Suprapubic skin (tissue), 4 donors: ENCODE measurements around the gene LARP6. TPM values are rescaled to one million over a fixed set of nuclear protein-coding genes. Genes with fewer than 3 reads are reported as not detected.

Experiments
- DNase-seq, 2 donors: peaks; one replicate each; pipeline ENCODE4 v3.0.0-alpha.2; 2019; ENCODE audit warnings: low spot score in 2 of 2
- H3K27ac ChIP-seq: fragments of 200-600 bp; sonication (generic); one replicate; pipeline ENCODE4 v1.5.1; 2019
- H3K27me3 ChIP-seq: fragments of 200-600 bp; sonication (generic); one replicate; pipeline ENCODE4 v1.5.1; 2019
- H3K36me3 ChIP-seq: fragments of 200-600 bp; sonication (generic); one replicate; pipeline ENCODE4 v1.5.1; 2019
- H3K4me1 ChIP-seq: fragments of 200-600 bp; sonication (generic); one replicate; pipeline ENCODE4 v1.5.1; 2019
- H3K4me3 ChIP-seq: fragments of 200-600 bp; sonication (generic); one replicate; pipeline ENCODE4 v1.5.1; 2019; ENCODE audit warnings: mild to moderate bottlenecking
- H3K9me3 ChIP-seq: fragments of 200-600 bp; sonication (generic); one replicate; pipeline ENCODE4 v1.5.1; 2019
- CTCF ChIP-seq, 2 donors: fragments of 200-600 bp in 1 of 2; fragments of 450-650 bp in 1 of 2; sonication (generic) in 1 of 2; IDR thresholded peaks; one replicate each; pipeline ENCODE4 v1.5.1; 2016 to 2019; ENCODE audit warnings: antibody characterized with exemption in 2 of 2, mild to moderate bottlenecking in 1 of 2, moderate library complexity in 1 of 2
- EP300 ChIP-seq: sonication (generic); formaldehyde crosslinking; IDR thresholded peaks from one replicate; pipeline ENCODE4 v1.6.1; 2017; ENCODE audit warnings: antibody characterized with exemption
- POLR2A ChIP-seq, 2 donors: fragments of 450-650 bp; IDR thresholded peaks; one replicate each; pipeline ENCODE4 v1.6.1; 2017; ENCODE audit warnings: antibody characterized with exemption in 2 of 2, mild to moderate bottlenecking in 2 of 2, moderate library complexity in 2 of 2
- POLR2AphosphoS5 ChIP-seq, 3 donors: sonication (generic); formaldehyde crosslinking; IDR thresholded peaks; one replicate each; pipeline ENCODE4 v1.6.1; 2017; ENCODE audit warnings: antibody characterized with exemption in 3 of 3
- WGBS: methylation state at CpG from one replicate; pipeline ENCODE4 v1.1.5; 2018; 5-methylcytosine and 5-hydroxymethylcytosine counted together
- total RNA-seq, 4 donors: library from RNA; depleted of rRNA; stranded (reverse); fragments of >200 nt; gene quantifications; one replicate each; pipeline ENCODE4 v1.1.0, GENCODE V29; 2016

The LARP6 gene
- total RNA-seq, 4 donors from 2014 or later: 2.4 to 15.0 (median 9.8) TPM

- H3K27ac ChIP-seq: no peak overlapping the region
- TF ChIP-seq EP300 (no peak), CTCF (IDR thresholded peaks at IDR 0.05) (no peak)
- no peak for DNase-seq
- no peak overlapping the region for H3K4me3 ChIP-seq
- H3K9me3 ChIP-seq: no peaks in the 10 kb centered on the region
- no peaks in the 10 kb centered on the region for H3K27me3 ChIP-seq
- peaks cover 19% of the 10 kb centered on the region for H3K4me1 ChIP-seq
- H3K36me3 ChIP-seq: peaks cover 15% of the 10 kb centered on the region
- 88% methylated on average over 6 of the region's 6 CpGs for WGBS
Measured at GRCh38 chr15:70831094-70831911, 22.7 kb downstream of the LARP6 start.

- TF ChIP-seq POLR2AphosphoS5 (IDR thresholded peaks at IDR 0.05): no peak
- TF ChIP-seq CTCF (IDR thresholded peaks at IDR 0.05): no peak
- TF ChIP-seq EP300: no peak
- no peak for TF ChIP-seq POLR2A (IDR thresholded peaks at IDR 0.05)
- WGBS: 64% methylated on average over 2 of the region's 2 CpGs
- Histone ChIP-seq H3K4me3 (no peak overlapping the region), H3K27ac (no peak overlapping the region), H3K27me3 (no peaks in the 10 kb centered on the region), H3K36me3 (peaks cover 15% of the 10 kb centered on the region), H3K9me3 (no peaks in the 10 kb centered on the region), H3K4me1 (peaks cover 24% of the 10 kb centered on the region)
- DNase-seq: no peak
Measured at GRCh38 chr15:70830615-70831014, 23.3 kb downstream of the LARP6 start.

- no peak for TF ChIP-seq EP300
- no peak for TF ChIP-seq POLR2A (IDR thresholded peaks at IDR 0.05)
- TF ChIP-seq POLR2AphosphoS5 (IDR thresholded peaks at IDR 0.05): no peak
- H3K9me3 ChIP-seq: no peaks in the 10 kb centered on the region
- H3K36me3 ChIP-seq: peaks cover 15% of the 10 kb centered on the region
- H3K27me3 ChIP-seq: no peaks in the 10 kb centered on the region
- 85% methylated on average over 9 of the region's 9 CpGs for WGBS
- peaks cover 26% of the 10 kb centered on the region for H3K4me1 ChIP-seq
- no peak for DNase-seq
- H3K4me3 ChIP-seq: no peak overlapping the region
- H3K27ac ChIP-seq: no peak overlapping the region
Measured at GRCh38 chr15:70829371-70830166, 24.4 kb downstream of the LARP6 start.

- H3K4me1 ChIP-seq: peaks cover 18% of the 10 kb centered on the region
- H3K27ac ChIP-seq: no peak overlapping the region
- no peak overlapping the region for H3K4me3 ChIP-seq
- 73% methylated on average over 6 of the region's 6 CpGs for WGBS
- peaks cover 10% of the 10 kb centered on the region for H3K36me3 ChIP-seq
- DNase-seq: no peak
- no peaks in the 10 kb centered on the region for H3K27me3 ChIP-seq
- no peak for TF ChIP-seq CTCF (IDR thresholded peaks at IDR 0.05)
- TF ChIP-seq EP300: no peak
- no peak for TF ChIP-seq POLR2A (IDR thresholded peaks at IDR 0.05)
- TF ChIP-seq POLR2AphosphoS5 (IDR thresholded peaks at IDR 0.05): no peak
- H3K9me3 ChIP-seq: no peaks in the 10 kb centered on the region
Measured at GRCh38 chr15:70827721-70828120, 26.2 kb downstream of the LARP6 start.

GRCh38 chr15:70826634-70827033 is 27.3 kb downstream of the LARP6 start:
- Histone ChIP-seq H3K27ac (peak overlapping the region; percentile 50), H3K4me1 (peaks cover 18% of the 10 kb centered on the region), H3K9me3 (no peaks in the 10 kb centered on the region), H3K4me3 (no peak overlapping the region), H3K27me3 (no peaks in the 10 kb centered on the region), H3K36me3 (no peaks in the 10 kb centered on the region)
- TF ChIP-seq EP300: no peak
- peak in 2 of 3 donors; percentile 55 to 73 for TF ChIP-seq POLR2AphosphoS5 (IDR thresholded peaks at IDR 0.05)
- WGBS: 8% methylated on average over 3 of the region's 3 CpGs
- peak; percentile 80 to 85 for DNase-seq

GRCh38 chr15:70825841-70826240 is 28.1 kb downstream of the LARP6 start:
- TF ChIP-seq EP300 (no peak), CTCF (IDR thresholded peaks at IDR 0.05) (no peak), POLR2A (IDR thresholded peaks at IDR 0.05) (no peak), POLR2AphosphoS5 (IDR thresholded peaks at IDR 0.05) (no peak)
- no peak overlapping the region for H3K4me3 ChIP-seq
- no peaks in the 10 kb centered on the region for H3K27me3 ChIP-seq
- H3K36me3 ChIP-seq: no peaks in the 10 kb centered on the region
- WGBS: 96% methylated on average over 8 of the region's 8 CpGs
- H3K9me3 ChIP-seq: no peaks in the 10 kb centered on the region
- peaks cover 18% of the 10 kb centered on the region for H3K4me1 ChIP-seq
- peak overlapping the region; percentile 50 for H3K27ac ChIP-seq
- no peak for DNase-seq
